ENCODE results near the gene ZNF579. TPM values are rescaled to one million over a fixed set of nuclear protein-coding genes. Genes with fewer than 3 reads are reported as not detected.

ZNF579 gene
- total and polyA plus RNA-seq, 10 of the 15 experiments (the other 5 are each of a cell fraction or from before 2014, with no cell fraction given) = 0.11 to 11.7 (median 1.5) TPM

GRCh38 chr19:55622242-55622969, 41.8 kb upstream of the ZNF579 start:
- BruUV-seq (replicated peaks) = no TSS peak
- in situ Hi-C loops (cut with MboI) (no loop called here), intact Hi-C loops (cut with micrococcal nuclease; ENCODE audit: unreplicated experiment) (no loop called here)
- no peaks in the 10 kb centered on the region for H4K20me1 ChIP-seq (ENCODE audit: control insufficient read depth, insufficient read depth)
- ChIA-PET POLR2A (no interaction called here), RAD21 (ENCODE audit: unreplicated experiment) (interaction anchor here (1.0 kb wide), 1 partner anchor 17 kb away, joined by 3 read pairs; the partner anchor contains the start of gene ZNF865), CTCF (interaction anchor here (7.9 kb wide), 1 partner anchor 17 kb away, joined by 76 read pairs; the partner anchor contains the start of gene ZNF865), SMC1A (ENCODE audit: uncharacterized antibody, unreplicated experiment) (no interaction called here)
- H3K9ac ChIP-seq (ENCODE audit: control insufficient read depth, insufficient read depth, low read length) = no peak overlapping the region
- no peak overlapping the region for H3K27ac ChIP-seq (ENCODE audit: control insufficient read depth, insufficient read depth)
- DNase-seq (ENCODE audit: low read depth, low spot score) = no peak
- peaks cover 0 to 2% of the 10 kb centered on the region in 2 experiments; a peak in 2 of 4 replicates for H3K36me3 ChIP-seq (ENCODE audit: control insufficient read depth in 2 of 2, insufficient read depth in 2 of 2, low read length in 1 of 2)
- no peak overlapping the region for H3K4me2 ChIP-seq (ENCODE audit: control insufficient read depth, insufficient read depth)
- ATAC-seq = no peak
- H3K4me3 ChIP-seq = no peak overlapping the region
- FAIRE-seq = no peak
- 97% methylated on average over 30 of the region's 40 CpGs for WGBS (ENCODE audit: insufficient coverage, insufficient replicate concordance, low lambda C conversion rate, missing lambda C conversion rate)
- H3K27me3 ChIP-seq (replicated peaks in 1 of 2; ENCODE audit: control insufficient read depth in 2 of 2, insufficient read depth in 2 of 2, low read length in 1 of 2) = no peaks in the 10 kb centered on the region
- no peaks in the 10 kb centered on the region for H3K79me2 ChIP-seq (ENCODE audit: control insufficient read depth, insufficient read depth, low read length)
- no peaks in the 10 kb centered on the region; the same call in 2 of the 3 replicates for H3K9me3 ChIP-seq (replicated peaks; ENCODE audit: control insufficient read depth, insufficient read depth, low read length)
- no peak overlapping the region for H2AFZ ChIP-seq (ENCODE audit: control insufficient read depth, low read depth, low read length)
- no peak for TF ChIP-seq LARP7 (IDR thresholded peaks at IDR 0.05)
- no peak for TF ChIP-seq CBFB (IDR thresholded peaks at IDR 0.05; ENCODE audit: low read depth)
- TF ChIP-seq E2F4 (IDR thresholded peaks at IDR 0.05; ENCODE audit: low read depth, low read length) = no peak
- no peak for TF ChIP-seq MTA2 (IDR thresholded peaks at IDR 0.05; ENCODE audit: low read depth)
- no peak for TF ChIP-seq CBX5 (IDR thresholded peaks at IDR 0.05; ENCODE audit: low read depth)
- no peak for TF ChIP-seq STAT1 (conservative IDR thresholded peaks at IDR 0.05)
- no peak for TF ChIP-seq IRF3 (IDR thresholded peaks at IDR 0.05)
- no peak for TF ChIP-seq SREBF1 (IDR thresholded peaks at IDR 0.05; ENCODE audit: low read length)
- no peak for TF ChIP-seq BCLAF1 (IDR thresholded peaks at IDR 0.05)
- no peak for TF ChIP-seq ZBTB40 (IDR thresholded peaks at IDR 0.05; ENCODE audit: borderline replicate concordance)
- no peak for TF ChIP-seq EED (IDR thresholded peaks at IDR 0.05; ENCODE audit: low read depth)
- TF ChIP-seq EGR1 (IDR thresholded peaks at IDR 0.05; ENCODE audit: borderline replicate concordance in 1 of 2, low read depth in 2 of 2, low read length in 2 of 2) = no peak
- no peak for TF ChIP-seq HDAC6 (IDR thresholded peaks at IDR 0.05; ENCODE audit: unreplicated experiment)
- peaks cover 9% of the 10 kb centered on the region; the same call in 1 of the 2 replicates for H3K4me1 ChIP-seq (ENCODE audit: control insufficient read depth, insufficient read depth, low read length)
